HUES48 (cell line): Measurements from ENCODE around the gene SDK2.
"Not testable (repeated sequence)": the region's sequence is repeated elsewhere in the genome, so short reads cannot be mapped to it uniquely, and the experiment has no call there.

Source experiments
- H3K27ac ChIP-seq: one replicate; pipeline ENCODE4 v1.7.0; 2013; ENCODE audit warnings: low read depth, low read length, inconsistent platforms
- H3K27me3 ChIP-seq: 2 replicates; pipeline ENCODE4 v1.6.1; 2013; ENCODE audit warnings: mild to moderate bottlenecking, low read length; ENCODE audit not compliant: control insufficient read depth, insufficient read depth
- H3K36me3 ChIP-seq: 2 replicates; pipeline ENCODE4 v1.6.1; 2013; ENCODE audit warnings: low read length; ENCODE audit not compliant: control insufficient read depth, insufficient read depth
- H3K4me1 ChIP-seq: 2 replicates; pipeline ENCODE4 v1.6.1; 2013; ENCODE audit warnings: mild to moderate bottlenecking, low read length; ENCODE audit not compliant: control insufficient read depth, insufficient read depth
- H3K4me3 ChIP-seq: 2 replicates; pipeline ENCODE4 v1.5.1; 2013; ENCODE audit warnings: mild to moderate bottlenecking, low read depth, low read length
- H3K9ac ChIP-seq: 2 replicates; pipeline ENCODE4 v1.6.1; 2013; ENCODE audit warnings: mild to moderate bottlenecking, low read depth, low read length, moderate library complexity
- H3K9me3 ChIP-seq: 2 replicates; pipeline ENCODE4 v1.6.1; 2013; ENCODE audit warnings: low read length; ENCODE audit not compliant: control insufficient read depth, insufficient read depth

The SDK2 gene

DNA sequence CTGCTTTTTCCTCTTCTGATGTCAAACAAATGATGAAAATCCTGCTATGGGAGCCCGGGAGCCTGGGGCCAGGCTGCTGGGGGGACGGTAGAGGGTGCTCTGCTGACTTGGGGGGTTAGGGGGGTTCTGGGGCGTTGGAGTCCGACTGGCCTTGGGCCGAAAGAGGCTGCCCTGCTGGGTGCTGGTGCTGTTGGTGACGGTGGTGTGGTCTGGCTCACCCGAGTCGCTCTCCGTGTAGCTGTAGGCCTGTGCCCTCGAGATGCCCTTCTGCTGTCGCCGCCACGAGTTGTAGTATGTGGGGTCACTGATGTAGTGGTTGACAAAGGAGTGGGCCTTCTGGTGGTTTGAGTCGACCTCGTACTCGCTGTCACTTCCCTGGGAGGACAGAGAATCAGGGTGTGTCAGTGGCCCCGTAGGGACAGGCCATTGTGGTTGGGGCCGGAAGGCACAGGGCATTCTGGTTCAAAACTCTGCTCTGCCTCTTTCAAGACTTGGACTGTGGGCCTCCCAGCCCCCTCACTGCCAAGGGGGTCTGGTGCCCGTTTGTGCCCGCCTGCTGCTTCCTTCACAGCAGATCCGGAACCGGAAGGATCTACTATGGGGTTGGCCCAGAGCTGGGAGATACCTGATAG is 305.6 kb downstream of the SDK2 start:
- H3K4me1 ChIP-seq = peaks cover 21% of the 10 kb centered on the region
- H3K27me3 ChIP-seq = no peaks in the 10 kb centered on the region
- H3K4me3 ChIP-seq = no peak overlapping the region
- no peaks in the 10 kb centered on the region for H3K9me3 ChIP-seq
- H3K9ac ChIP-seq = no peak overlapping the region
- no peak overlapping the region for H3K27ac ChIP-seq
- H3K36me3 ChIP-seq = no peaks in the 10 kb centered on the region

DNA sequence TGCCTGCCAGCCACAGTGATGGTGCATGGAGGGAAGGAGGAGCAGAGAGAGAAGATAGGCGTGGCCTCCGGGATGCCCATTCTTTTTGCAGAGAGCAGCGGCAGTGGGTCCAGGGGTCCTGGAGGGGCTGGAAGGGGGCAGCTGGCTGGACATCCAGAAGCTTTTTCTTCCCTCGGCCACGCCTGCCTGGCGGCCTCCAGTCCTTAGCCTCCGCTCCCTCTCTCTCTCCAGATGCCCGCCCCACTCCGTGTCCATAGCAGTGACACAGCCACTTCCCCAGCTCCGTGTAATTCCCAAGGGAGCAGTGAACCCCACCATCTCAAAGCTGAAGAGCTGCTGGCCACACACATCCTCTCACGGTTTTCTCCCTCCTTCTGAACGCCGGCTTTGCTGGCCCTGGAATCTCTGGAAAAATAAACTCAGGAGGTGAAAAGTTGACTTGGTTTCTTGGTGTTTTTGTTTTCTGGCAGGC is 306.2 kb downstream of the SDK2 start:
- Histone ChIP-seq H3K36me3 (no peaks in the 10 kb centered on the region), H3K9ac (no peak overlapping the region), H3K27ac (no peak overlapping the region), H3K9me3 (no peaks in the 10 kb centered on the region), H3K4me1 (peaks cover 16% of the 10 kb centered on the region), H3K4me3 (no peak overlapping the region), H3K27me3 (no peaks in the 10 kb centered on the region)

DNA sequence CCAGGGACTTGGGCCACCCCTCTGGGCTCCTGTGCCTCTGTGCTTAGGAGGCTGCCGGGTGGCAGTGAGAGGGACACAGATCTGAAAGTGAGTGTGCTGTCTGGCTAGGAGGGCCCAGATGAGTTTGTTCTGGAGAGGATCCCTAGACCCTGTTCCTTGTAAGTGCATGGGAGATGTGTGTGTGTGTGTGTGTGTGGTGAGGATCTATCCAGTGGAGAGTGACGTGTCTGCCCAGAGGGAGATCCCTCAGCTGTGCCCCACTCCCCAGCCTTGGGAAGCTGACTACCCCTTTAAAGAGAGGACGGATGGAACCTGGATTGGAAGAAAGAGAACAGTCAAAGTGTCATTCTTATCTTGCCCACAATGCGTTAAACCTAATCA is 306.9 kb downstream of the SDK2 start:
- Histone ChIP-seq H3K36me3 (no peaks in the 10 kb centered on the region), H3K27me3 (no peaks in the 10 kb centered on the region), H3K4me3 (no peak overlapping the region), H3K9ac (no peak overlapping the region), H3K27ac (no peak overlapping the region), H3K9me3 (no peaks in the 10 kb centered on the region), H3K4me1 (peaks cover 10% of the 10 kb centered on the region)

DNA sequence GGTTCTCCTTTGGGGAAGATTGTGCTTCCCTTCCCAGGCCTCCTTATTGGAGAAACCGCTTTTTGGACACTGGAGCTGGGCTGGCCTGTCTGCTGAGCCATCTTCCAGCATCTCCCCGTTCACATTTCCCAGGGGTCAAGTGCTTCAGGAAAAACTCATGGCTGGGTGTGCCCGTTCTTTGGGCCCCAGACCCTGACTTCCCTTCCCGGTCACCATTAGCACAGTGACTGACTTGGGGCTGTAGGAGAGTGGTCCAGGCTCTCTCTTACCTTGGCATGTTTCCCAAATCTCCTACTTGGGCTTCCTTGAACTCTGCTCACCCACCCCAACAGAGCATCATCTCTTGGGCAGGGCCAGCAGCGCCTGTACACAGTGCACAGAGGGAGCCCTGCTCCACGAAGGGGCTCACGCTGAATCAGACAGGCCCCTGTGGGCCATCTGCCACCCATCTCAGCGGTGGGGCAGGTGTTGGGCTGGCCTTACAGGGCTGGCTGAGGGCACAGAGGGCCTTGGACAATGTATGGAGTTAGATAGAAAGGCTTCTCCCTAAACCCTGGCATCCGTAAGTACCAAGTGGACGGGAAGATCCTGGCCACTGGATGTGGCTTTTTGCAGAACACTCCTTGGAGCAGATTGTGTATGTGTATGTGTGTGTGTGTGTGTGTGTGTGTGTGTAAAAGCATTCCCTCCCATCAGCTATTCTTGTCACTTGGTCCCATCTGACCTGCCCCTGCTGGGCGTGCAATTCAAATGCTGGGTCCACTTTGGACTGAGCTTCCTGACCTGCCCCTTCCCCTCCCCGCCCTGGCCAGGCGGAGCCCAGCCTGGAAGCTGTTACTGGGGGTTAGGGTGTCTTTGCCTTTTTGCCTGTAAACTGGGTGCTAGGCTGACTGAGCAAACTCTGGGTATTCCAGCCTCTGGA is 307.6 kb downstream of the SDK2 start:
- Histone ChIP-seq H3K4me3 (no peak overlapping the region), H3K27me3 (no peaks in the 10 kb centered on the region)

DNA sequence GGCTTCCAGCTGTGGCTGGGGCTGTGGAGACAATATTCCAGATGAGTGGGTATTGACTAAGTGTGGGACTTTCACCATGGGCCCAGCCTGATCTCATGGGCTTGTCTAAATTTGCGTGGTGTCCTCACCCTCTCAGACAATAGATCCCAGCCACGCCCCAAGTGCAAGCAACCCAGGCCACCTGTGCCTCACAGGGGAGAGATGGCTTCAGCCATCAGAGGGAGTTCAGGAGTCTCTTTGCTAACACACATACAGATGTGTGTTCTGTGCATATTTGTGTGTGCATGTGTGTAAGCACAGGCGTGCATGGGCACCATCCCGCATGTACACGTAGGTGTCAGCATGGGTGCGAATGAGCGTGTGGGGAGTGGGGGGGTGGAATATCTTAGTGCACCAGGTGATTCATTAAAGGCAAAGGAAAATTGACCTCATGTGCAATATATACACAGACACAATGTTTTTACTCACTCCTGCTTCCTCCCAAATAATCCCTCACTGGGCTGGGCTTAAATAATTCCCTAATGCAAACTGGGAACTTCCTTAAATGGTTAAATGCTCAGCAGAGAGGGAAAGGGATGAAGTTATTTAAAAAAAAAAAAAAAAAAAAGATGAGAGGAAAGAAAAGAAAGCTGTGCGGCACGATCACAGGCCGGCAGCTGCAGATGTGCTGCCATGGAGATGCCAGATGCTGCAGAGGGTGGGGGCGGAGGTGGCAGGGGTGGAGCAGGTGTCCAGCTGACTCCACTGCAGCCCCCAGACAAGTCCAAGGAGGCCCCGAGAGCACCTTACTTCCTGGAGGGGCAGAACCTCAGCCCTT is 308.4 kb downstream of the SDK2 start:
- no peaks in the 10 kb centered on the region for H3K9me3 ChIP-seq
- H3K36me3 ChIP-seq = no peaks in the 10 kb centered on the region
- H3K4me3 ChIP-seq = no peak overlapping the region
- no peaks in the 10 kb centered on the region; the same call in 1 of the 2 replicates for H3K4me1 ChIP-seq
- no peak overlapping the region for H3K27ac ChIP-seq
- no peaks in the 10 kb centered on the region for H3K27me3 ChIP-seq
- H3K9ac ChIP-seq = no peak overlapping the region

More for the DNA sequence above, 307.6 kb downstream of the SDK2 start:
- Histone ChIP-seq H3K9me3 (no peaks in the 10 kb centered on the region), H3K27ac (no peak overlapping the region), H3K36me3 (no peaks in the 10 kb centered on the region), H3K9ac (no peak overlapping the region), H3K4me1 (peaks cover 6% of the 10 kb centered on the region)

DNA sequence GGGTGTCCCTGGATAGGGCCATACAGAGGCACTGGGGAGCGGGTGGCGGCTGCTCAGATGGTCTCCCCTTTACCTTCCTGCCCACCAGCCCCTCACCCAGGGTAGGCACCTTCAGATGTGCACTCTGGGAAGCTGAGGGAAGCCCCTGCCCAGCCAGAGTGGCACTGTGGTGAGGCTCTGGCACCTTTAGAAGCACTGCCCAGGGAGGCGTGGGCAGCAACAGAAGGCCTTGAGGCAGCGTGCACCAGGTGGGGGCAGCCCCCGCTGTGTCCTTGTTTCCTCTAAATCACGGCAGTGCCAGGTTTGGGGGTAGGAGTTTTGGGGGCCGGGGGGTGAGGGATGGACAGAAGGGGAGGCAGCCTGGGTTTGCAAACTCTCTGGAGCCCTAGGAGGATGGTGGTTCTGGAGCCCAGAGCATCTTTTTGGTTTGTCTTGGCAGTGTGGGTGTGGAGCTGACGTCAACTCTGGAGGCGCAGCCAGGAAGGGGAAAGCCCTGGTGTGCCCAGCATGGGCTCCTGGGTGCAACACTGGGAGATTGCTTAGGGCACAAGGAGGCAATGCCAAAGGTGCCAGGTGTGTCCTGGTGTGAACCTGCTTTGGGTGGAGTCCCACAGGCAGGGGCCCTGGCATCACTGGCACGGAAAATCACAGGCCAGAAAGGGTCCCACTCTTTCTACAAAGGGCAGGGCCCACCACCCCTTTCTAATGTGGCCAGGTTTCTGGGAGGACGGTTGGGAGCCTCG is 309.3 kb downstream of the SDK2 start:
- Histone ChIP-seq H3K36me3 (no peaks in the 10 kb centered on the region), H3K4me3 (no peak overlapping the region), H3K9ac (no peak overlapping the region), H3K27ac (no peak overlapping the region), H3K4me1 (no peaks in the 10 kb centered on the region; the same call in 1 of the 2 replicates), H3K9me3 (no peaks in the 10 kb centered on the region), H3K27me3 (no peaks in the 10 kb centered on the region)

DNA sequence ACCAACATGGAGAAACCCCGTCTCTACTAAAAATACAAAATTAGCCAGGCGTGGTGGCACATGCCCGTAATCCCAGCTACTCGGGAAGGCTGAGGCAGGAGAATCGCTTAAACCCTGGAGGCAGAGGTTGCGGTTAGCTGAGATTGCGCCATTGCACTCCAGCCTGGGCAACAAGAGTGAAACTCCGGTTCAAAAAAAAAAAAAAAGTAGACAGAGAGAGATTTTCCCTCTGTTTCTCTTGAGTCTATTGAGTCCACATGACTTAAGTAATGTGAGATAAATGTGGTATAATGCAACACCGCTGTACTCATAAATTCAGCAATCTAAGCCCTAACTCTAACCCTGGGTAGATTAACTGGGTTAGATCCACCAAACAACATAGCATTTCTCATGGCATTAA is 310.8 kb downstream of the SDK2 start:
- not testable (repeated sequence) for H3K27ac ChIP-seq

DNA sequence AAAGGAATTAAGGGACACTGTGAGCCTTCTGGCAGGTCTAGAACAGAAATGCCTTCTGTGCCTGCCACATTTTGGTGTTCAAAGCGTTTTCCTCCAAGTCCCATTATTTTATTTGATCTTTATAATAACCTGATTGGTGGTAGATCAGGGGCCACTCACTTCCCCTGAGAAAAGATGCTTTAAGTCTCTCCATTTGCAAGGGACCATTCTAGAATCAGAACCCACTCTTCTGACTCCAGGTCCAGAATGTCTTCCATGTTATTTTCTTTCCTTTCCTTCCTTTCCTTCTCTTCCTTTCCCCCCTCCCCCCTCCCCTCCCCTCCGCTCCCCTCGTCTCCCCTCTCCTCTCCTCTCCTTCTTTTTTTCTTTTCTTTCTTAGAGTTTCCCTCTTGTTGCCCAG is 313.2 kb downstream of the SDK2 start:
- Histone ChIP-seq H3K9me3 (no peaks in the 10 kb centered on the region), H3K4me1 (no peaks in the 10 kb centered on the region), H3K27ac (no peak overlapping the region), H3K4me3 (no peak overlapping the region), H3K9ac (no peak overlapping the region), H3K27me3 (no peaks in the 10 kb centered on the region), H3K36me3 (no peaks in the 10 kb centered on the region)

More for the DNA sequence above, 310.8 kb downstream of the SDK2 start:
- not testable (repeated sequence) for H3K36me3 ChIP-seq, H3K4me1 ChIP-seq, H3K4me3 ChIP-seq, H3K27me3 ChIP-seq, H3K9me3 ChIP-seq, H3K9ac ChIP-seq

DNA sequence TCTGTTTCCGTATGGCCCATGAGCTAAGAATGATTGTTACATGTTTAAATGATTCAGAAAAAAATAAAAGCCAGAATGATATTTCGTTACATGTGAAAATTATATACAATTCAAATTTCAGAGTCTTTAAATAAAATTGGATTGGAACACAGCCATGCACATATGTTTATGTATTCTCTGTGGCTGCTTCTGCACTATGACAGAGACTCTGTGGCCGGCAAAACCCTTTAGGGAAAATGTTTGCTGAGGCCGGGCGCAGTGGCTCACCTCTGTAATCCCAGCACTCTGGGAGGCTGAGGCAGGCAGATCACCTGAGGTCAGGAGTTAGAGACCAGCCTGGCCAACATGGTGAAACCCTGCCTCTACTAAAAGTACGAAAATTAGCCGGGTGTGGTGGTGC is 316.6 kb downstream of the SDK2 start:
- Histone ChIP-seq H3K27ac (no peak overlapping the region), H3K9ac (no peak overlapping the region), H3K27me3 (no peaks in the 10 kb centered on the region), H3K4me3 (no peak overlapping the region), H3K4me1 (peaks cover 18% of the 10 kb centered on the region), H3K36me3 (no peaks in the 10 kb centered on the region), H3K9me3 (no peaks in the 10 kb centered on the region)

DNA sequence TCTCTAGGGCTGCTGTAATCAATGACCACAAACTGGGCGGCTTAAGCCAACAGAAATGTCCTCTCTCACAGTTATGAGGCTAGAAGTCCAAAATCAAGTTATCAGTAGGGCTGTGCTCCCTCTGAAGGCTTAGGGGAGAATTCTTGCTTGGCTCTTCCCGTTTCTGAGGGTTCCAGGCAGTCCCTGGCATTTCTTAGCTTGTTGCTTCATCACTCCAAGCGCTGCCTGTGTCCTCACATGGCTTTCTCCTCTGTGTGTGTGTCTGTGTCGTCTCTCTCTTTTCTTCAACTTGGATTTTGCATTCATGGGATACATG is 318.8 kb downstream of the SDK2 start:
- Histone ChIP-seq H3K27ac (no peak overlapping the region), H3K4me3 (no peak overlapping the region), H3K9me3 (no peaks in the 10 kb centered on the region), H3K9ac (no peak overlapping the region), H3K4me1 (peaks cover 18% of the 10 kb centered on the region), H3K36me3 (no peaks in the 10 kb centered on the region), H3K27me3 (no peaks in the 10 kb centered on the region)
